IMR-90 (cell line): ENCODE measurements around the gene RET.
"Not testable (repeated sequence)": the region's sequence is repeated elsewhere in the genome, so short reads cannot be mapped to it uniquely, and the experiment has no call there.

Source experiments
- CEBPB ChIP-seq: IDR thresholded peaks from 2 replicates; pipeline ENCODE4 v1.6.1; 2012; ENCODE audit warnings: low read depth, low read length, improper control_type of control experiment
- CHD1 ChIP-seq: IDR thresholded peaks from 2 replicates; pipeline ENCODE4 v1.6.1; 2012; ENCODE audit warnings: low read depth, low read length, improper control_type of control experiment
- FOS ChIP-seq: fragments of 150-350 bp; IDR thresholded peaks from 2 replicates; pipeline ENCODE4 v1.6.1; 2016; ENCODE audit warnings: low read depth, low read length
- MAFK ChIP-seq: IDR thresholded peaks from 2 replicates; pipeline ENCODE4 v1.6.1; 2012; ENCODE audit warnings: low read depth, low read length, improper control_type of control experiment
- MAZ ChIP-seq: IDR thresholded peaks from 2 replicates; pipeline ENCODE4 v1.6.1; 2012; ENCODE audit warnings: low read depth, mild to moderate bottlenecking, low read length, improper control_type of control experiment, moderate library complexity, borderline replicate concordance
- NFE2L2 ChIP-seq: fragments of 150-350 bp; IDR thresholded peaks from 2 replicates; pipeline ENCODE4 v1.6.1; 2016; ENCODE audit warnings: low read depth, mild to moderate bottlenecking, low read length
- POLR2A ChIP-seq: IDR thresholded peaks from 2 replicates; pipeline ENCODE4 v1.6.1; 2012; ENCODE audit warnings: mild to moderate bottlenecking, low read depth, low read length
- RAD21 ChIP-seq: IDR thresholded peaks from 2 replicates; pipeline ENCODE4 v1.6.1; 2012; ENCODE audit warnings: low read length, improper control_type of control experiment
- RFX5 ChIP-seq: IDR thresholded peaks from 2 replicates; pipeline ENCODE4 v1.8.0; 2012; ENCODE audit warnings: low read depth, mild to moderate bottlenecking, low read length, moderate library complexity
- SMC3 ChIP-seq: fragments of 150-350 bp; IDR thresholded peaks from 2 replicates; pipeline ENCODE4 v1.6.1; 2016; ENCODE audit warnings: low read depth, mild to moderate bottlenecking, antibody characterized with exemption, low read length, moderate library complexity
- TF ChIP-seq, protein P1 (sequence below): conservative IDR thresholded peaks from 2 replicates; pipeline ENCODE4 v1.5.1; 2012; ENCODE audit warnings: mild to moderate bottlenecking, low read depth, low read length, improper control_type of control experiment

DNA sequence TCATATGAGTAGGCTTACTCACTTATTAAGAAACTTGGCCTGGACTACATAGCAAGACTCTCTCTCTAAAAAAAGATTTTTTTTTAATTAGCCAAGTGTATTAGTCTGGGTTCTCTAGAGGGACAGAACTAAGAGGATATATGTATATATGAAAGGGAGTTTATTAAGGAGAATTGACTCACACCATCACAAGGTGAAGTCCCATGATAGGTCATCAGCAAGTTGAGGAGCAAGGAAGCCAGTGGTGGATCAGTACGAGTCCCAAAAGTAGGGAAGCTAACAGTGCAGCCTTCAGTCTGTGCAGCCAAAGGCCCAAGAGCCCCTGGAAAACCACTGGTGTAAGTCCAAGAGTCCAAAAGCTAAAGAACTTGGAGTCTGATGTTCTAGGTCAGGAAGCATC is 69.1 kb downstream of the RET start:
- TF ChIP-seq CEBPB, RFX5, SMC3, MAFK, CHD1, POLR2A, MAZ, NFE2L2, RAD21, FOS: not testable (repeated sequence)
- TF ChIP-seq, protein P1, sequence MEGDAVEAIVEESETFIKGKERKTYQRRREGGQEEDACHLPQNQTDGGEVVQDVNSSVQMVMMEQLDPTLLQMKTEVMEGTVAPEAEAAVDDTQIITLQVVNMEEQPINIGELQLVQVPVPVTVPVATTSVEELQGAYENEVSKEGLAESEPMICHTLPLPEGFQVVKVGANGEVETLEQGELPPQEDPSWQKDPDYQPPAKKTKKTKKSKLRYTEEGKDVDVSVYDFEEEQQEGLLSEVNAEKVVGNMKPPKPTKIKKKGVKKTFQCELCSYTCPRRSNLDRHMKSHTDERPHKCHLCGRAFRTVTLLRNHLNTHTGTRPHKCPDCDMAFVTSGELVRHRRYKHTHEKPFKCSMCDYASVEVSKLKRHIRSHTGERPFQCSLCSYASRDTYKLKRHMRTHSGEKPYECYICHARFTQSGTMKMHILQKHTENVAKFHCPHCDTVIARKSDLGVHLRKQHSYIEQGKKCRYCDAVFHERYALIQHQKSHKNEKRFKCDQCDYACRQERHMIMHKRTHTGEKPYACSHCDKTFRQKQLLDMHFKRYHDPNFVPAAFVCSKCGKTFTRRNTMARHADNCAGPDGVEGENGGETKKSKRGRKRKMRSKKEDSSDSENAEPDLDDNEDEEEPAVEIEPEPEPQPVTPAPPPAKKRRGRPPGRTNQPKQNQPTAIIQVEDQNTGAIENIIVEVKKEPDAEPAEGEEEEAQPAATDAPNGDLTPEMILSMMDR: not testable (repeated sequence)
